Embryonic facial prominence (tissue), 1 donor: ENCODE data around the gene PPFIA1.
"Not testable (repeated sequence)": the region's sequence is repeated elsewhere in the genome, so short reads cannot be mapped to it uniquely, and the experiment has no call there.

ENCODE experiments used
- DNase-seq: peaks from one replicate; pipeline ENCODE4 v3.0.0-alpha.2; 2016; ENCODE audit errors: extremely low spot score

Gene PPFIA1

GRCh38 chr11:70325824-70326223 is 55.3 kb downstream of the PPFIA1 start:
- no peak for DNase-seq

- no peak for DNase-seq
These were observed 55.9 kb downstream of the PPFIA1 start for GRCh38 chr11:70326365-70326811.

GRCh38 chr11:70326833-70327232 is 56.3 kb downstream of the PPFIA1 start:
- no peak for DNase-seq

- no peak for DNase-seq
These were observed 57.2 kb downstream of the PPFIA1 start for GRCh38 chr11:70327717-70328116.

GRCh38 chr11:70328556-70328955 is 58.1 kb downstream of the PPFIA1 start:
- DNase-seq = no peak

- DNase-seq = not testable (repeated sequence)
These were observed 60.9 kb downstream of the PPFIA1 start for GRCh38 chr11:70331320-70331843.

GRCh38 chr11:70331901-70332300 is 61.4 kb downstream of the PPFIA1 start:
- DNase-seq = no peak

GRCh38 chr11:70332567-70332966 is 62.1 kb downstream of the PPFIA1 start:
- DNase-seq = no peak

- DNase-seq = no peak
These were observed 62.8 kb downstream of the PPFIA1 start for GRCh38 chr11:70333261-70333660.

GRCh38 chr11:70334351-70334995 is 64.0 kb downstream of the PPFIA1 start:
- no peak for DNase-seq

- DNase-seq = no peak
These were observed 65.0 kb downstream of the PPFIA1 start for GRCh38 chr11:70335511-70335910.

- DNase-seq = no peak
These were observed 68.1 kb downstream of the PPFIA1 start for GRCh38 chr11:70338594-70338993.

- DNase-seq = no peak
These were observed 68.6 kb downstream of the PPFIA1 start for GRCh38 chr11:70339066-70339465.

GRCh38 chr11:70341881-70342429 is 71.5 kb downstream of the PPFIA1 start:
- no peak for DNase-seq

- DNase-seq = no peak
These were observed 73.1 kb downstream of the PPFIA1 start for GRCh38 chr11:70343636-70344035.

GRCh38 chr11:70348191-70348590 is 77.7 kb downstream of the PPFIA1 start:
- no peak for DNase-seq

- DNase-seq = no peak
These were observed 78.1 kb downstream of the PPFIA1 start for GRCh38 chr11:70348608-70349007.

- no peak for DNase-seq
These were observed 81.2 kb downstream of the PPFIA1 start for GRCh38 chr11:70351646-70352045.

- DNase-seq = no peak
These were observed 81.6 kb downstream of the PPFIA1 start for GRCh38 chr11:70352100-70352499.

GRCh38 chr11:70352601-70353000 is 82.1 kb downstream of the PPFIA1 start:
- DNase-seq = no peak

- DNase-seq = no peak
These were observed 82.8 kb downstream of the PPFIA1 start for GRCh38 chr11:70353329-70353728.

GRCh38 chr11:70353900-70354568 is 83.5 kb downstream of the PPFIA1 start:
- no peak for DNase-seq

GRCh38 chr11:70354629-70355028 is 84.1 kb downstream of the PPFIA1 start:
- no peak for DNase-seq
